Measurements from ENCODE around the gene UBTF. TPM values are rescaled to one million over a fixed set of nuclear protein-coding genes. Genes with fewer than 3 reads are reported as not detected.

UBTF gene
- total and polyA plus RNA-seq, 4 donors = 31.9 to 75.5 (median 52.3) TPM

DNA sequence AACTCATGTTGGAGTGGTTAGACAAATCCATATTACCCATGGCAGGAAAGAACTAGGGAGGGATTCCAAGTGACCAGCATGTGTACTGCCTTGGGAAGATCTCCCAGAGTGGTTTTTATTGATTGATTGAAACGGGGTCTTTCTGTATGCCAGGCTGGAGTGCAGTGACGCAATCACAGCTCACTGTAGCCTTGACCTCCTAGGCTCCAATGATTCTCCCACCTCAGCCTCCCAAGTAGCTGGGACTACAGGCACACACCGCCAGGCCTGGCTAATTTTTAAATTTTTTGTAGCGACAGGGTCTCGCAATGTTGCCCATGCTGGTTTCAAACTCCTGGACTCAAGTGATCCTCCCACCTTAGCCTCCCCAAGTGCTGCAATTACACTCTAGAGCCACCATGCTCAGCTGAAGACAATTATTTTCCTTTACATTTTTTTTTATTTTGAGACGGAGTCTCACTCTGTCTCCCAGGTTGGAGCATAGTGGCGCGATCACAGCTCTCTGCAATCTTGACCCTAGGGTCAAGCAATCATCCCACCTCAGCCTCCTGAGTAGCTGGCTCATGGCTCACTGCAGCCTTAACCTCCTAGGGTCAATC lies 35.2 kb downstream of the UBTF start:
- ATAC-seq (ENCODE audit: insufficient read depth, low FRiP score) = no peak
- TF ChIP-seq, protein P1, sequence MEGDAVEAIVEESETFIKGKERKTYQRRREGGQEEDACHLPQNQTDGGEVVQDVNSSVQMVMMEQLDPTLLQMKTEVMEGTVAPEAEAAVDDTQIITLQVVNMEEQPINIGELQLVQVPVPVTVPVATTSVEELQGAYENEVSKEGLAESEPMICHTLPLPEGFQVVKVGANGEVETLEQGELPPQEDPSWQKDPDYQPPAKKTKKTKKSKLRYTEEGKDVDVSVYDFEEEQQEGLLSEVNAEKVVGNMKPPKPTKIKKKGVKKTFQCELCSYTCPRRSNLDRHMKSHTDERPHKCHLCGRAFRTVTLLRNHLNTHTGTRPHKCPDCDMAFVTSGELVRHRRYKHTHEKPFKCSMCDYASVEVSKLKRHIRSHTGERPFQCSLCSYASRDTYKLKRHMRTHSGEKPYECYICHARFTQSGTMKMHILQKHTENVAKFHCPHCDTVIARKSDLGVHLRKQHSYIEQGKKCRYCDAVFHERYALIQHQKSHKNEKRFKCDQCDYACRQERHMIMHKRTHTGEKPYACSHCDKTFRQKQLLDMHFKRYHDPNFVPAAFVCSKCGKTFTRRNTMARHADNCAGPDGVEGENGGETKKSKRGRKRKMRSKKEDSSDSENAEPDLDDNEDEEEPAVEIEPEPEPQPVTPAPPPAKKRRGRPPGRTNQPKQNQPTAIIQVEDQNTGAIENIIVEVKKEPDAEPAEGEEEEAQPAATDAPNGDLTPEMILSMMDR (IDR thresholded peaks at IDR 0.05; ENCODE audit: control extremely low read depth, extremely low read depth) = no peak

GRCh38 chr17:44183024-44183423 lies 36.5 kb downstream of the UBTF start:
- Histone ChIP-seq H3K9me3 (ENCODE audit: control insufficient read depth in 4 of 4, insufficient read depth in 3 of 4, low read length in 3 of 4) (no peaks in the 10 kb centered on the region), H3K27ac (ENCODE audit: low read depth in 1 of 2, low read length in 1 of 2) (no peak overlapping the region), H3K4me3 (no peak overlapping the region), H3K36me3 (ENCODE audit: control insufficient read depth in 4 of 4, insufficient read depth in 4 of 4, low read length in 4 of 4) (peaks cover 2 to 17% (median 8%) of the 10 kb centered on the region in 4 donors), H3K4me1 (ENCODE audit: control insufficient read depth in 5 of 5, insufficient read depth in 5 of 5, low read length in 5 of 5) (peaks cover 0 to 15% (median 5%) of the 10 kb centered on the region in 5 donors), H3K9ac (ENCODE audit: insufficient read depth in 1 of 2, low read length in 2 of 2) (no peak overlapping the region), H3K27me3 (ENCODE audit: control insufficient read depth in 3 of 3, insufficient read depth in 3 of 3, low read length in 2 of 3) (no peaks in the 10 kb centered on the region)
- WGBS, 2 donors = 91 to 95% methylated on average over 2 of the region's 2 CpGs
- TF ChIP-seq, protein P1 (IDR thresholded peaks at IDR 0.05; ENCODE audit: control extremely low read depth, extremely low read depth) = no peak
- DNase-seq (no peak), ATAC-seq (ENCODE audit: insufficient read depth, low FRiP score) (no peak)

More for the DNA sequence above, 35.2 kb downstream of the UBTF start:
- Histone ChIP-seq H3K27me3 (ENCODE audit: control insufficient read depth in 3 of 3, insufficient read depth in 3 of 3, low read length in 2 of 3) (no peaks in the 10 kb centered on the region), H3K4me3 (no peak overlapping the region), H3K9ac (ENCODE audit: insufficient read depth in 1 of 2, low read length in 2 of 2) (no peak overlapping the region), H3K4me1 (ENCODE audit: control insufficient read depth in 5 of 5, insufficient read depth in 5 of 5, low read length in 5 of 5) (peaks cover 0 to 21% (median 5%) of the 10 kb centered on the region in 5 donors), H3K9me3 (ENCODE audit: control insufficient read depth in 4 of 4, insufficient read depth in 3 of 4, low read length in 3 of 4) (no peaks in the 10 kb centered on the region), H3K27ac (ENCODE audit: low read depth in 1 of 2, low read length in 1 of 2) (no peak overlapping the region), H3K36me3 (ENCODE audit: control insufficient read depth in 4 of 4, insufficient read depth in 4 of 4, low read length in 4 of 4) (peaks cover 5 to 12% (median 8%) of the 10 kb centered on the region in 4 donors)
- no peak for DNase-seq
- 88 to 89% methylated on average over 8 of the region's 8 CpGs for WGBS, 2 donors

DNA sequence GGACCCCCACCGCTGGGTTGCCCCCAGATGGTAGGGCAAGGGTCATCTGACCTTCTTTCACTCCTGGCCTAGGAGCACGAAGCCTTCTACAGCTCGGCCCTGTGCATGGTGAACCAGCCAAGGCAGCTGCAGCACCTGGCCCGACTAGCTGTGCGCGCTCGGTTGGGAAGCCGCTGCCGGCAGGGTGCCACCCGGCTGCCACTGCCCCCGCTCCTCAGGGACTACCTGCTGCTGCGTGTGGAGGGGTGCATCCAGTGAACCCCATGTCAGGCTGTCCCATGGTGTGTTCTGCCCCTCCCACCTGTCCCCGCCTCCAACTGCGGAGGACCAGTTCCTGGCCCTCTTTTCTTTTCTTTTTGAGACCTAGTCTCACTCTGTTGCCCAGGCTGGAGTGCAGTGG lies 41.3 kb downstream of the UBTF start:
- TF ChIP-seq, protein P1 (IDR thresholded peaks at IDR 0.05; ENCODE audit: control extremely low read depth, extremely low read depth) = no peak
- H3K36me3 ChIP-seq (ENCODE audit: control insufficient read depth in 4 of 4, insufficient read depth in 4 of 4, low read length in 4 of 4) = peaks cover 3 to 27% (median 10%) of the 10 kb centered on the region in 4 donors
- H3K9me3 ChIP-seq (ENCODE audit: control insufficient read depth in 4 of 4, insufficient read depth in 3 of 4, low read length in 3 of 4) = no peaks in the 10 kb centered on the region
- ATAC-seq (ENCODE audit: insufficient read depth, low FRiP score) = no peak
- peaks cover 0 to 1% (median 0%) of the 10 kb centered on the region in 5 donors for H3K4me1 ChIP-seq (ENCODE audit: control insufficient read depth in 5 of 5, insufficient read depth in 5 of 5, low read length in 5 of 5)
- H3K27ac ChIP-seq (ENCODE audit: low read depth in 1 of 2, low read length in 1 of 2) = no peak overlapping the region
- 94 to 96% methylated on average over 14 of the region's 14 CpGs for WGBS, 2 donors
- DNase-seq = no peak
- H3K27me3 ChIP-seq (ENCODE audit: control insufficient read depth in 3 of 3, insufficient read depth in 3 of 3, low read length in 2 of 3) = no peaks in the 10 kb centered on the region
- H3K4me3 ChIP-seq = no peak overlapping the region
- H3K9ac ChIP-seq (ENCODE audit: insufficient read depth in 1 of 2, low read length in 2 of 2) = no peak overlapping the region

DNA sequence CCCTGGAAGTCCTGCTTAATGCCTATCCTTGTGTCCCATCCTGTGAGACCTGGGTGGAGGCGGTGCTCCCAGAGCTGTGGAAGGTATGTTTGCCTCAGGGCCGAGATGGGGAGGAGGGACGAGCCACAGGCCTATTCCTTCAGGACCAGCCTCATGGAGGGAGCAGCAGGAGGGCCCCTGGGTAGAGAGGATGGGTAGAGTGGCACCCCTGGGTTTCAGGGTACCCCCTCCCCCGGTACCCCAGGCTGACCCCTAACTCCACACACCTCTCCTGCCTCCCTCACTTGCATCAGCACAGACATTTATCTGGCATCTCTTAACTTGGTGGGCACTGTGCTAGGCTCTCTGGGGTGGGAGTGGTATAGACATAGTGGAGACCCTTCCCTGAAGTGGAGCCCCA lies 41.8 kb downstream of the UBTF start:
- DNase-seq (no peak), ATAC-seq (ENCODE audit: insufficient read depth, low FRiP score) (no peak)
- Histone ChIP-seq H3K9ac (ENCODE audit: insufficient read depth in 1 of 2, low read length in 2 of 2) (no peak overlapping the region), H3K27ac (ENCODE audit: low read depth in 1 of 2, low read length in 1 of 2) (no peak overlapping the region), H3K36me3 (ENCODE audit: control insufficient read depth in 4 of 4, insufficient read depth in 4 of 4, low read length in 4 of 4) (peaks cover 3 to 27% (median 9%) of the 10 kb centered on the region in 4 donors), H3K4me1 (ENCODE audit: control insufficient read depth in 5 of 5, insufficient read depth in 5 of 5, low read length in 5 of 5) (peaks cover 0 to 1% (median 0%) of the 10 kb centered on the region in 5 donors), H3K27me3 (ENCODE audit: control insufficient read depth in 3 of 3, insufficient read depth in 3 of 3, low read length in 2 of 3) (no peaks in the 10 kb centered on the region), H3K9me3 (ENCODE audit: control insufficient read depth in 4 of 4, insufficient read depth in 3 of 4, low read length in 3 of 4) (no peaks in the 10 kb centered on the region), H3K4me3 (no peak overlapping the region)
- 95 to 100% methylated on average over 4 of the region's 4 CpGs for WGBS, 2 donors
- TF ChIP-seq, protein P1 (IDR thresholded peaks at IDR 0.05; ENCODE audit: control extremely low read depth, extremely low read depth) = no peak
